GM08714 (cell line): ENCODE measurements around the gene KANTR.

Experiments used
- H3K4me3 ChIP-seq: fragments of 200-500 bp; sonication (Bioruptor generic); 2 replicates; pipeline ENCODE4 v1.5.1; 2014; ENCODE audit warnings: mild to moderate bottlenecking, low read length, inconsistent platforms
- ZNF274 ChIP-seq: IDR thresholded peaks from 2 replicates; pipeline ENCODE4 v1.6.1; 2012; ENCODE audit warnings: mild to moderate bottlenecking, low read depth, low read length

KANTR gene

GRCh38 chrX:53093748-53094581 is at the start of gene KANTR:
KANTR (plus strand) TSS chrX:53094142; CDS start chrX:53124273, 30,131 bp downstream.
- peak within 1 kb of the TSS; percentile 75 for H3K4me3 ChIP-seq
- TF ChIP-seq ZNF274, result no peak

- no peak for TF ChIP-seq ZNF274
- H3K4me3 ChIP-seq, result no peak overlapping the region
These were observed 48.9 kb upstream of the KANTR start for GRCh38 chrX:53044995-53045394.

- H3K4me3 ChIP-seq, result no peak overlapping the region
- no peak for TF ChIP-seq ZNF274
These were observed 46.7 kb upstream of the KANTR start for GRCh38 chrX:53047228-53047627.

DNA sequence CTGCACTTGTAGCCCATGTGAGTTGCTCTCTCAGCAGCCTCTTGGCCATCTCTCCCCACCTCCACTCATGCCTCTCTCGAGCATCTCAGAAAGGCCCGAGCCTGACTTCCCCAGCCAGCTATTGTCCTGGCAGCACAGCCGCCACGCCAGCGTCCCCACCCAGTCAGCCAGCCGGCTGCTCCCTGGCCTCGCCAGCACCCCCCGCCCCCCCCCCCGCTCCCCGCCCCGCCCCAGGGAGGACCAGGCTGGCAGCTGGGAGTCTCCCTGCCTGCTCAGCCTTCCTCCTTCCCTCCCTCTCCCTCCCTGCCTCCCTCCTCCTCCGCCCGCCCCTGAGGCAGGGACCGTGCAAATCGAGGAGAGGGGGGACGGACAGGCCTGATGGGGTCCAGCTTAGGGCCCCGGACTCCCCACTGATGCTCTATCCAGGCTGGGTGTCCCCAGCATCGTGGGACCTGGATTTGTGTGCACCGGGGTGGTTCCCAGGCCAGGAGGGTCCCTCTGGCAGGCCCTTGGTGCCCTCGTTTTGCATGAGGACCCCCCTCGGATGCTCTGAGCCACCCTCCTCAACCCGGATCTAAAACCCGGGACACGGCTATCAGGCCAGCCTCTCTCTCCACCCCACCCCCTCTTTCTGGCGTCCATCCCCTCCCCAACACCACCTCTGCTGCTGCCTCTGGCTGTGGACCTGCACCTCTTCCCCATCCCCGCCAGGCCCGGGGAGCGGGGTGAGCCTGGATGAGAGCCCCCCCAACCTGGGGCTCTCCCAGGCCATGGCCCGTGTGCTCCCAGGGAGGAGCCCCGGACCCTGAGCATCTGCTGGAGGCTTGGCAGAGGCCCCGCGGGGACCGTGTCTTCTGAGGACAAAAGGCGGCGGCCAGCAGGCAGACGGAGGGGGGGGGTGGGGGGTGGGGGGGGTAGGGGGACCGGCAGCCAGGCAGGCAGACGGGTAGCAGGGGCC is 45.5 kb upstream of the KANTR start, which contains the start of gene GPR173:
GPR173 (plus strand) TSS at position 621 of the 958 bp plus-strand sequence. CDS start 27,833 bp downstream, outside the sequence.
- H3K4me3 ChIP-seq, result no peak within 1 kb of the TSS
- TF ChIP-seq ZNF274, result no peak

DNA sequence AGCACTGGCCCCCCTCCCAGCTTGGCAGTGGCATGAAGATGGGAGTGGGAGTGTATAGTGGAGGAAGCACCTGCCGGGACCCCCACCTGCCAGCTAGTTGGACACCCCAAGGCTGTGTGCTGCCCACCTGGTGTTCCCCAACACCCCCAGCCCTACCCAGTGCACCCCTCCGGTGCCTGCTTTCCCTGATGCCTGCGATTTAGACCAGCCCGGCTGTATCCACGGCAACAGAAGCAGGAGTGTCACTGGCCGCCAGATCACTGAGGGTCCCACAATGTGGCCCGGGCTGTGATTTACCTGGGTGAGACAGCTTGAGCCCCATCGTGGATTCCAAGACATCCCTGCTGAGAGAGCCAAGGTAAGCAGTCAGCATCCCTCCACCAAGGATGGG is 44.8 kb upstream of the KANTR start:
- no peak overlapping the region for H3K4me3 ChIP-seq
- no peak for TF ChIP-seq ZNF274

DNA sequence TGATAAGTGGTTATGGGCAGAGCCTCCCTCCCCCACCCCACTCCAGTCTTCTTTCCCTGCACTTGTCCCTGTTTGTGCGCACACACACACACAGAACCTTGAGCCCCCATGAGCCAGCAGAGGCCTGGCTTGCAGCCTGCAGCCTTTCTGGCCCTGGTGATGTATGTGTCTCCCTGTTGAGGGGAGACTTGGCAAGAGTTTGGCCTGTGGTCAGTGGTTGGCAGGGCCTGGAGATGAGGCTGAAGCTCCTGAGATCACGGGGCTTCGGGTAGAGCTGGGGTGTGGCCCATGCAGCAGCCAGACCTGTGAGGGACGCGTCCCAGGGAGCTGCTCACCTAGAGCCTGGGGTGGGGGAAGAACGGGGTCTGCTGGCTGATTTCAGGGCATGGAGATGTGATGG is 43.1 kb upstream of the KANTR start:
- H3K4me3 ChIP-seq, result no peak overlapping the region

GRCh38 chrX:53055244-53055849 is 38.6 kb upstream of the KANTR start:
- no peak overlapping the region for H3K4me3 ChIP-seq
- TF ChIP-seq ZNF274, result no peak

More for the DNA sequence above, 43.1 kb upstream of the KANTR start:
- no peak for TF ChIP-seq ZNF274

- TF ChIP-seq ZNF274, result no peak
These were observed 37.6 kb upstream of the KANTR start for GRCh38 chrX:53056292-53056691.

DNA sequence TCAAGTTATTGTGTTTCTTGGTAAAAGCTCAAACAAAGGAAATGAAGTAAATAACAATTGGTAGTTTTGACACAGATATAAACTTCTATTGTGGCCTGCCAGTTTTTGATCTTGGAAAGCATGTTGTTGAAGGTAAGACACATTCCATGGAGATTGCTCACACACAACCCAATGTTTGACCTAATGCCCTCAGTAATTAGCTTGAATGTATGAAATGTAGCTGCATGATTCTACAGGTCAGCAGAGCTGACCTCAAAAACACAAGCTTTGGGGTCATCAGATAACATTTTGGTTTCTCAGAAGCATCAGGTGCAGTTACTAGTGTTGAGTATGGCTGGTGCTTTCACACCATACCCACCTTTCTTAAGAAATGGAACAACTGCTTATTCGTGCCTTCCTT is 28.8 kb upstream of the KANTR start:
- H3K4me3 ChIP-seq, result no peak overlapping the region
- no peak for TF ChIP-seq ZNF274

More at GRCh38 chrX:53056292-53056691, 37.6 kb upstream of the KANTR start:
- H3K4me3 ChIP-seq, result no peak overlapping the region

- no peak for TF ChIP-seq ZNF274
- H3K4me3 ChIP-seq, result no peak overlapping the region
These were observed 22.9 kb upstream of the KANTR start for GRCh38 chrX:53071064-53071463.

DNA sequence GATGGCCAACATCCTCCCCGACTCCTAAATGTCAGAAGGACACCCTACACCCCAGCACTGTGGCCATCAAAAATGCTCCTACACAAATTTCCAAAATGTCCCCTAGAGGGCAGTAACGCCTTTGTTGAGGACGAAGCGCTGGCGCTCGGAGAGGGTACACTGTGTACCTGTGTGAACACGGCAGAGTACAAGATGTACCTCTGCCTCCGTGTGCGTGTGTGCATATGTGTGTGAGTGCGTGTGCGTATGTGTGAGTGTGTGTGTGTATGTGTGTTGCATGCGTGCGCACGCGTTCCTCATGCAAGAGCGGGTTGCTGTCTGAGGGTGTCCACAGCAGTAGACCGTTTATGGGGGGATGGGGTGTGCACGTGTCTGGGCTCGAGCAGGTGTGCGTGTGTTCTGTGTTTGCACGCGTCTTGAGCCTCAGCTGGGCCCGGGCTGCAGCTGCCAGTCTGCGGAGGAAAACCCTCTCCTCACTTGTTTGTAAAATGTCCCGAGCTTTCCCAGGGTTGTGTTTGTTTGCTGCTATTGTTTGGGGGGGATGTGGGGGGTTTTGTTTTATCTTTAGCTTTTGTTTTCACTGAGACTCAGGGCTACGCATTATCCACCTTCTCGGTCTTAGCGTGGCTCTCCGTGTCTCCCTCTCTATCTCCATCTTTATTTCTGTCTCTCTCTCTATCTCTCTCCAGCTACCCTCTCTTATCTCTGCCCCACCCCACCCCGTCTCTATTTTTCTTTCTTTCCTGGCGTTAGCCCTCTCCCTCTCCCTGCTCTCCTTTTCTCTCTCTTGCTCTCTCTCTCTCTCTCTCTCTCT is 22.1 kb upstream of the KANTR start:
- peak overlapping the region; percentile 59; the same call in 1 of the 2 replicates for H3K4me3 ChIP-seq
- no peak for TF ChIP-seq ZNF274

GRCh38 chrX:53072418-53073114 is 21.4 kb upstream of the KANTR start:
- peak overlapping the region; percentile 59; the same call in 1 of the 2 replicates for H3K4me3 ChIP-seq
- TF ChIP-seq ZNF274, result no peak

DNA sequence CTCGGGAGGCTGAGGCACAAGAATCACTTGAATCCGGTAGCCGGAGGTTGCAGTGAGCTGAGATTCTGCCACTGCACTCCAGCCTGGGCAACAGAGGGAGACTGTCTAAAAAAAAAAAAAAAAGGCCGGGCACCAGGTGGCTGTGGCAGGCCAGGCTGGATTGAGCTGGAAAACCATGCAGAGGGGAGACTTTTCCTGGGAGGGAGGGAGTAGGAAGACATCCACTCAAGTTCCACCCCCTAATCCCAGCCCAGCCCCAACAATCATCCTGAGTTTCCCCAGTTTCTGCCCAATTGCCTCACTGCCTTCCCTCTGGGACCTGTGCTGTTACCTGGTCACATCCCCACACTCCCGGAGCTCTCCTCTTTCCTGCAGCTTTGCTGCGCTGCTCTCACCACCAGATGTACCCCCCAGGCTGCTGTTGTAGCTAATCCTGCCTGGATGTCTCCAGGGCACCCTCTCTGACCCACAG is 20.8 kb upstream of the KANTR start:
- no peak overlapping the region for H3K4me3 ChIP-seq
- no peak for TF ChIP-seq ZNF274

- no peak for TF ChIP-seq ZNF274
- no peak overlapping the region for H3K4me3 ChIP-seq
These were observed 18.9 kb upstream of the KANTR start for GRCh38 chrX:53075011-53075410.
